ENCODE results near the gene MUC15. TPM values are rescaled to one million over a fixed set of nuclear protein-coding genes. Genes with fewer than 3 reads are reported as not detected.
"Not testable (repeated sequence)": the region's sequence is repeated elsewhere in the genome, so short reads cannot be mapped to it uniquely, and the experiment has no call there.

Gene MUC15
- total RNA-seq, 6 experiments from 2014 or later = not detected

DNA sequence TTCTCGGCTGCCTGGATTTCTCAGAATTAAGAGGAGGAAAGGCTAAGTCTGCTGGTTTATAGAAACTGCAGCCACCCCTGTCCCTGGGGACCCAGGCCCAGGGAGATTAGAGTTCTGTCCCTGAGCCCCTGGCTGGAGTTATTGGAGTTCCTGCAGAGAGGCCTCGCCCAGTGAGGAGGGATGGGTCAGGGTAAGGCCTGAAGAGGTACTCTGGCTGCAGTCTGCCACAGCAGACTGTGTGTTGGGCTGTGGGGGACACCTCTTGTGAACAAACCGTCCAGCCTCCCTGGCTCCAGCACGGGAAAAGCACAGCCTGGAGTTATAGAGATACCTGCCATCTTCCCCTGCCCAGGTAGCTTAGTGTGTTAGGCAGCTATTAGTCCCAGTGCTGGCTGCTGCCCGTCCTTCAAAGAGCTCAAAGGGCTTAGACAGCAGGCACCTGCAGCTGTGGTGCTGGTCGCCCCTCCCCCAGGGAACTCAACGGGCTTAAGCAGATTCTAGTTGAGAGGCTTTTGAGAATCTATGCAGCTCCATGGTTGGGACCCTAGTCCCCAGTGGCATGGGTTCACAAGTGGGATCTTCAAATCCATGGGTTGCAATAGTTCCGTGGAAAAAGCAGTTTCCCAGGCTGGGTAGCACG, 36.6 kb upstream of the MUC15 start:
- Mint-ChIP-seq H3K27me3 (ENCODE audit: insufficient read depth) (no peaks in the 10 kb centered on the region), H3K27ac (no peak overlapping the region), H3K36me3 (ENCODE audit: low read depth) (no peaks in the 10 kb centered on the region), H3K9me3 (no peaks in the 10 kb centered on the region; the same call in none of the 2 replicates), H3K4me1 (ENCODE audit: low read depth) (no peaks in the 10 kb centered on the region), H3K4me3 (no peak overlapping the region)
- no peak for DNase-seq
- TF ChIP-seq, protein P1, sequence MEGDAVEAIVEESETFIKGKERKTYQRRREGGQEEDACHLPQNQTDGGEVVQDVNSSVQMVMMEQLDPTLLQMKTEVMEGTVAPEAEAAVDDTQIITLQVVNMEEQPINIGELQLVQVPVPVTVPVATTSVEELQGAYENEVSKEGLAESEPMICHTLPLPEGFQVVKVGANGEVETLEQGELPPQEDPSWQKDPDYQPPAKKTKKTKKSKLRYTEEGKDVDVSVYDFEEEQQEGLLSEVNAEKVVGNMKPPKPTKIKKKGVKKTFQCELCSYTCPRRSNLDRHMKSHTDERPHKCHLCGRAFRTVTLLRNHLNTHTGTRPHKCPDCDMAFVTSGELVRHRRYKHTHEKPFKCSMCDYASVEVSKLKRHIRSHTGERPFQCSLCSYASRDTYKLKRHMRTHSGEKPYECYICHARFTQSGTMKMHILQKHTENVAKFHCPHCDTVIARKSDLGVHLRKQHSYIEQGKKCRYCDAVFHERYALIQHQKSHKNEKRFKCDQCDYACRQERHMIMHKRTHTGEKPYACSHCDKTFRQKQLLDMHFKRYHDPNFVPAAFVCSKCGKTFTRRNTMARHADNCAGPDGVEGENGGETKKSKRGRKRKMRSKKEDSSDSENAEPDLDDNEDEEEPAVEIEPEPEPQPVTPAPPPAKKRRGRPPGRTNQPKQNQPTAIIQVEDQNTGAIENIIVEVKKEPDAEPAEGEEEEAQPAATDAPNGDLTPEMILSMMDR (IDR thresholded peaks at IDR 0.05) = no peak

DNA sequence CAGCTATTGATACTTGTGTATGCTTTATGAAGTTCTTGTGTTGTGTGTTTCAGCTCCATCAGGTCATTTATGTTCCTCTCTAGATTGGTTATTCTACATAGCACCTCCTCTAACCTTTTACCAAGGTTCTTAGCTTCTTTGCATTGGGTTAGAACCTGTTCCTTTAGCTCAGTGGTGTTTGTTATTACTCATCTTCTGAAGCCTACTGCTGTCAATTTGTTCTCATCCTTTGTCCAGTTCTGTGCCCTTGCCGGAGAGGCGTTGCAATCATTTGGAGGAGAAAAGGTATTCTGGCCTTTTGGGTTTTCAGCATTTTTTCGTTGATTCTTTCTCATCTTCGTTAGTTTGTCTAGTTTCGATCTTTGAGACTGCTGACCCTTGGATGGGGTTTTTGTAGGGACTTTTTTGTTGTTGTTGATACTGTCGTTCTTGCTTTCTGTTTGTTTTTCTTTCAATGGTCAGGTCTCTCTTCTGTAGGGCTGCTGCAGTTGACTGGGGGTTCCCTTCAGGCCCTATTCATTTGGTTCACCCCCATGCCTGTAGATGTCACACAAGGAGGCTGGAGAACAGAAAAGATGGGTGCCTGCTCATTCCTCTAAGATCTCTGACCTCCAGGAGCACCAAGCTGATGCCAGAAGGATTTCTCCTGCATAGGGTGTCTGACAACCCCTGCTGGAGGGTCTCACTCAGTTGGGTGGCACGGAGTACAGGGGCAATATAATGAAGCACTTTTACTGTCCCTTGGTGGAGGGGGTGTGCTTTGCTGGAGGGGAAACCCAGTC, 35.9 kb upstream of the MUC15 start:
- TF ChIP-seq, protein P1 (IDR thresholded peaks at IDR 0.05) = no peak
- Mint-ChIP-seq H3K4me3 (no peak overlapping the region), H3K27ac (no peak overlapping the region), H3K9me3 (no peaks in the 10 kb centered on the region; the same call in none of the 2 replicates), H3K36me3 (ENCODE audit: low read depth) (no peaks in the 10 kb centered on the region), H3K27me3 (ENCODE audit: insufficient read depth) (no peaks in the 10 kb centered on the region), H3K4me1 (ENCODE audit: low read depth) (no peaks in the 10 kb centered on the region)
- DNase-seq = no peak

DNA sequence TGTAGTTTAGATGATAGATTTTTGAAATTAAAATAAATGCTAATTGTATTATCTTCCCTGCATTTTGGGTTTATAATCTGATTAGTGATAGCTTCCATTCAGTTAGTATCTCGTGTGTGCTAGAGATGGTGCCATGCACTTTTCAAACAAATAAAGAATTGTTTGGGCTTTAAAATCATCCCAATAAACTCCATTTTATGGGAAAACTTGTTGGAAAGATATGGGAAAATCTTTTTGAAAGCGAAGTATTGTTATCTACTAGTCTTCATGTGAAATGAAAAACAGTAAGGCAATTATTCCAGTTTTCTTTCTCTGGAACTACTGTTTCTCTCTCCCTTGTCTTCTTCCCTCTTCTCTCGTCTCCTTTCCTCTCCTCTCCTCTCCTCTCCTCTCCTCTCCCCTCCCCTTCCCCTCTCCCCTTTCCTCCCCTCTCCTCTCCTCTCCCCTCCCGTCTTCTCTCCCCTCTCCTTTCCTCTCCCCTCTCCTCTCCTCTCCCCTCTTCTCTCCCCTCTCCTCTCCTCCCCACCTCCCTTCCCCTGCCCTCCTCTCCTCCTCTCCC, 27.9 kb upstream of the MUC15 start:
- Mint-ChIP-seq H3K27me3 (ENCODE audit: insufficient read depth) (no peaks in the 10 kb centered on the region; the same call in 1 of the 2 replicates), H3K27ac (no peak overlapping the region), H3K9me3 (no peaks in the 10 kb centered on the region; the same call in 1 of the 2 replicates), H3K36me3 (ENCODE audit: low read depth) (no peaks in the 10 kb centered on the region), H3K4me3 (no peak overlapping the region), H3K4me1 (ENCODE audit: low read depth) (no peaks in the 10 kb centered on the region)
- no peak for DNase-seq
- TF ChIP-seq, protein P1 (IDR thresholded peaks at IDR 0.05) = no peak

DNA sequence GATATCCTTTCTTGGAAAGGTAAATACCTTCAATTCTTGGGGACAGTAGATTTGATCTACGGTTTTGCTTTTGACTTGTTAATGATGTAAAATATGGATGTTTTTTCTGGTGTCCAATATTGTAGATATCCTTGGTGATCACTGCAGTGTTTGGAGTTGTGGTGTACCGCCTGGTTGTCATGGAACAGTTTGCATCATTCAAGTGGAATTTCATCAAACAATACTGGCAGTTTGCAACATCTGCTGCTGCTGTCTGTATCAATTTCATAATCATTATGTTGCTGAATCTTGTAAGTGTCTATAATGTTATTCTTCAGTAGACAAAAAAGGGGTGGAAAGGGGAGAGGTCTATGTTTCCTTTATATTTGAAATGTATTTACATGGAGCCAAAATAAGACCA, 27.4 kb upstream of the MUC15 start:
- no peak overlapping the region for H3K4me3 Mint-ChIP-seq
- TF ChIP-seq, protein P1 (IDR thresholded peaks at IDR 0.05) = no peak
- DNase-seq = no peak
- H3K27me3 Mint-ChIP-seq (ENCODE audit: insufficient read depth) = no peaks in the 10 kb centered on the region; the same call in 1 of the 2 replicates
- no peak overlapping the region for H3K27ac Mint-ChIP-seq
- H3K36me3 Mint-ChIP-seq (ENCODE audit: low read depth) = no peaks in the 10 kb centered on the region
- H3K9me3 Mint-ChIP-seq = no peaks in the 10 kb centered on the region; the same call in 1 of the 2 replicates
- H3K4me1 Mint-ChIP-seq (ENCODE audit: low read depth) = no peaks in the 10 kb centered on the region

DNA sequence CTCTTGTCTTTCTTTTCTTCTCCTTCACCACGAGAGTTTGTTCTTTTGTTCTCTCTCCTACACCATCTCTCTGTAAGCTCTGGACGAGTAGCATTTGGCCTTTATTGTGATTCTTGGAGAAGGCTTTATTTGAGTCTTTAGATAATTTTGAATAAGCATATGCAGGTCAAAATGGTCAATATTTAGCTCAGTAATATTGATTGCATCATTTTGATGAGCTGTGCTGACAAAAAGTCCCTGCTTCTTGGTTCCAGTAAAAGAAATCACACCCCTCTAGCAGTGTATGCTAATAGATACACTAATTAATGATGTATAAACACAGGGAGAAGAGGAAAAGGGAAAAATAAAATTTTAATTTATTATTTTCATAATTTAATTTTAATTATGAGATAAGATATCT, 25.8 kb upstream of the MUC15 start:
- Mint-ChIP-seq H3K27me3 (ENCODE audit: insufficient read depth) (no peaks in the 10 kb centered on the region; the same call in 1 of the 2 replicates), H3K4me1 (ENCODE audit: low read depth) (no peaks in the 10 kb centered on the region), H3K36me3 (ENCODE audit: low read depth) (no peaks in the 10 kb centered on the region), H3K27ac (no peak overlapping the region), H3K4me3 (no peak overlapping the region), H3K9me3 (no peaks in the 10 kb centered on the region)
- no peak for DNase-seq
- TF ChIP-seq, protein P1 (IDR thresholded peaks at IDR 0.05) = no peak

DNA sequence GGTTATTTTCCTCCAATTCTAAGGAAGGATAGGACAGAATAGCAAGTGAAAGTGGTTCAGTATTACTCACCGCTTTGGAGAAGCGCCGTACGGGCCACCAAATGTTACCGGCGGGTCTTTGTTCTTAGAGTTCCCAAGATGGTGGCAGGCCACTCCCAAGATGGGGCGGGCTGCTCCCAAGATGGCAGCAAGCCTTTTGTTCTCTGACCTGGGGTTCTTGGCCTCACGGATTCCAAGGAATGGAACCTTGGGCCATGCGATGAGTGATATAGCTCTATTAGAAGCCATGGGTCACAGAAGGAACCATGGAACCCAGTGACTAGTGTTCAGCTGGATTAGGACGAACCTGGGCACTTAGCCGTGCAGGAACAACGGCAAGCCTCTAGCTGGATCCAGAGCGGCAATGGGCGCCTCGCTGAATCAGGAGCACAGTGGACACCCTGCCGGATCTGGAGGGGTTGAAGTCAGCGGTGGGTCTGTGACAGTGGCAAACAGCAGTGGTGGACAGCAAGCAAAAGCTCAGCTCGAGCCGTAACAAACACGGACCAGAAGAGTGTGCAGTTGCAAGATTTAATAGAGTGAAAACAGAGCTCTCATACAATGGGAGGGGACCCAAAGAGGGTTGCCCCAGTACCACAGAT, 25.1 kb upstream of the MUC15 start:
- not testable (repeated sequence) for H3K4me3 Mint-ChIP-seq; H3K4me1 Mint-ChIP-seq (ENCODE audit: low read depth); H3K27ac Mint-ChIP-seq; H3K9me3 Mint-ChIP-seq; H3K27me3 Mint-ChIP-seq (ENCODE audit: insufficient read depth); H3K36me3 Mint-ChIP-seq (ENCODE audit: low read depth); DNase-seq

DNA sequence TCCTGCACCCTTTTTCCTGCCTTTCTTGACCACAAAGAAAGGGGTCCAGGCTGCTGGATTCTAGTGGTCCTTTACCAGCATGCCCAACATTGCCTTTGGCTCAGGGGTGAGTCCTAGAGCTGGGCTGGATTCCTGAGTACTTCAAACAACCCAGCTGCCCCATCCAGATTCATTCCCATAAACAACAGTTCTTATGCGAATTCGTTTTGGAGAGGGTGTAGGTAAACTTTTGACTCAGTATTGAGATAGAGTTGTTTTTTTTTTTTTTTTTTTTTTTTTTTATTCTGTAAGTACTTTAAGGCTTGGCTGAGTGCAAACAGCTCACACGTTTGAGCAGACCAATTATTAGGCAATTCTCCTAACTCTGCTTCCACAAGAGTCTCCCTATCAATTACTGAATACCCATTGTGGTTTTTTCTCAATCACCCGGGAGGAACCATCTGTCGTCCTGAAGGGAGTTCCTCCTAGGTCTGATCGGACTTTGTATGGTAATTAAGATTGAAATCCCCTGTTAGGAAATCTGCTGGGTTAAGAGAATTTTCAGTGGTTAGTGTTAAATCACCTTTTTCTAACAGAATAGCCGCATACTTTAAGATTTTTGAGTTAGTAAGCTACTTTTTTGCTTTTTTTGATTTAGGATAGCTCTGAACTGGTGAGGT, 23.3 kb upstream of the MUC15 start:
- not testable (repeated sequence) for H3K4me3 Mint-ChIP-seq; H3K36me3 Mint-ChIP-seq (ENCODE audit: low read depth); H3K9me3 Mint-ChIP-seq; DNase-seq; H3K27ac Mint-ChIP-seq; H3K4me1 Mint-ChIP-seq (ENCODE audit: low read depth); H3K27me3 Mint-ChIP-seq (ENCODE audit: insufficient read depth)
